WTC11 (cell line): ENCODE results near the gene ADCY2. TPM values are rescaled to one million over a fixed set of nuclear protein-coding genes. Genes with fewer than 3 reads are reported as not detected.

Experiments
- ATAC-seq: fragments of 200-7000 bp; cut with Tn5 transposase; 2 replicates; pipeline ENCODE4 v1.10.0; 2021; ENCODE audit warnings: mild to moderate bottlenecking, moderate library complexity
- CTCF ChIA-PET: fragments of 300-600 bp; sonication (Branson Sonifier 250); formaldehyde crosslinking; loops from one replicate; lab custom pipeline; 2021; ENCODE audit warnings: antibody characterized with exemption; lab: Charles Lee
- POLR2A ChIA-PET: fragments of 350-600 bp; sonication (Branson Sonifier 250); formaldehyde crosslinking; loops from one replicate; lab custom pipeline; 2021; ENCODE audit warnings: antibody characterized with exemption; lab: Charles Lee
- DNase-seq: peaks from one replicate; pipeline ENCODE4 v3.0.0; 2021; ENCODE audit warnings: low spot score
- H3K27ac Mint-ChIP-seq: 2 replicates; pipeline ENCODE4 v1.8.0; 2021; ENCODE audit warnings: mixed read lengths
- H3K27me3 Mint-ChIP-seq: 2 replicates; pipeline ENCODE4 v1.8.0; 2021; ENCODE audit warnings: low read depth, mild to moderate bottlenecking, moderate library complexity, mixed read lengths
- H3K36me3 Mint-ChIP-seq: 2 replicates; pipeline ENCODE4 v1.8.0; 2021; ENCODE audit warnings: mixed read lengths
- H3K4me1 Mint-ChIP-seq: 2 replicates; pipeline ENCODE4 v1.8.0; 2022; ENCODE audit warnings: mixed read lengths
- H3K4me3 Mint-ChIP-seq: 2 replicates; pipeline ENCODE4 v1.8.0; 2021; ENCODE audit warnings: mild to moderate bottlenecking, moderate library complexity, mixed read lengths
- H3K9me3 Mint-ChIP-seq: 2 replicates; pipeline ENCODE4 v1.8.0; 2021; ENCODE audit warnings: mixed read lengths
- ATF3 ChIP-seq: sonication (generic); formaldehyde crosslinking; conservative IDR thresholded peaks from 2 replicates; pipeline ENCODE4 v1.8.1; 2022; ENCODE audit warnings: mild to moderate bottlenecking, missing genetic modification reagents
- CREM ChIP-seq: sonication (generic); formaldehyde crosslinking; IDR thresholded peaks from 2 replicates; pipeline ENCODE4 v1.8.1; 2022; ENCODE audit warnings: mild to moderate bottlenecking, missing genetic modification reagents, moderate library complexity
- CTCF ChIP-seq: fragments of 200-600 bp; IDR thresholded peaks from 2 replicates; pipeline ENCODE4 v1.8.0; 2022; ENCODE audit warnings: antibody characterized with exemption
- ESRRA ChIP-seq: sonication (generic); formaldehyde crosslinking; IDR thresholded peaks from 2 replicates; pipeline ENCODE4 v1.8.1; 2022; ENCODE audit warnings: mild to moderate bottlenecking, missing genetic modification reagents, borderline replicate concordance
- ETV6 ChIP-seq: sonication (generic); formaldehyde crosslinking; IDR thresholded peaks from 2 replicates; pipeline ENCODE4 v1.8.1; 2022; ENCODE audit warnings: mild to moderate bottlenecking, missing genetic modification reagents
- FOXJ3 ChIP-seq: sonication (generic); formaldehyde crosslinking; IDR thresholded peaks from 2 replicates; pipeline ENCODE4 v1.9.0; 2021; ENCODE audit warnings: missing genetic modification reagents, mild to moderate bottlenecking, borderline replicate concordance
- FOXK1 ChIP-seq: sonication (generic); formaldehyde crosslinking; IDR thresholded peaks from 2 replicates; pipeline ENCODE4 v1.8.0; 2022; ENCODE audit warnings: mild to moderate bottlenecking, moderate library complexity, missing genetic modification reagents
- GTF2I ChIP-seq: fragments of 250-450 bp; sonication (Bioruptor Pico); conservative IDR thresholded peaks from 2 replicates; pipeline ENCODE4 v1.4.0; 2021; ENCODE audit warnings: mild to moderate bottlenecking
- MLX ChIP-seq: sonication (generic); formaldehyde crosslinking; IDR thresholded peaks from 2 replicates; pipeline ENCODE4 v1.8.1; 2023; ENCODE audit warnings: mild to moderate bottlenecking, missing genetic modification reagents, moderate library complexity
- MXD4 ChIP-seq: fragments of 250-450 bp; sonication (Bioruptor Pico); IDR thresholded peaks from 2 replicates; pipeline ENCODE4 v1.8.0; 2021; ENCODE audit warnings: mild to moderate bottlenecking, moderate library complexity, borderline replicate concordance
- NR3C1 ChIP-seq: sonication (generic); formaldehyde crosslinking; conservative IDR thresholded peaks from 2 replicates; pipeline ENCODE4 v1.8.1; 2023; ENCODE audit warnings: low read depth, mild to moderate bottlenecking, missing genetic modification reagents
- OVOL2 ChIP-seq: fragments of 250-450 bp; sonication (Bioruptor Pico); IDR thresholded peaks from 2 replicates; pipeline ENCODE4 v1.9.0; 2021; ENCODE audit warnings: mild to moderate bottlenecking, borderline replicate concordance
- RORB ChIP-seq: fragments of 250-450 bp; sonication (Bioruptor Pico); IDR thresholded peaks from 2 replicates; pipeline ENCODE4 v1.9.0; 2021; ENCODE audit warnings: mild to moderate bottlenecking
- SMAD3 ChIP-seq: sonication (generic); formaldehyde crosslinking; IDR thresholded peaks from 2 replicates; pipeline ENCODE4 v1.8.0; 2022; ENCODE audit warnings: missing genetic modification reagents, mild to moderate bottlenecking, borderline replicate concordance
- STAT6 ChIP-seq: sonication (generic); formaldehyde crosslinking; conservative IDR thresholded peaks from 2 replicates; pipeline ENCODE4 v1.8.1; 2023; ENCODE audit warnings: mild to moderate bottlenecking, low read depth, missing genetic modification reagents, moderate library complexity
- TEAD1 ChIP-seq: sonication (generic); formaldehyde crosslinking; IDR thresholded peaks from 2 replicates; pipeline ENCODE4 v1.8.0; 2022; ENCODE audit warnings: mild to moderate bottlenecking, missing genetic modification reagents
- ZNF232 ChIP-seq: sonication (generic); formaldehyde crosslinking; IDR thresholded peaks from 2 replicates; pipeline ENCODE4 v1.8.0; 2022; ENCODE audit warnings: mild to moderate bottlenecking, missing genetic modification reagents
- ZNF423 ChIP-seq: fragments of 250-450 bp; sonication (Bioruptor Pico); IDR thresholded peaks from 2 replicates; pipeline ENCODE4 v2.1.2; 2022; ENCODE audit warnings: mild to moderate bottlenecking, moderate library complexity
- ZNF425 ChIP-seq: fragments of 250-450 bp; sonication (Bioruptor Pico); conservative IDR thresholded peaks from 2 replicates; pipeline ENCODE4 v1.9.0; 2021; ENCODE audit warnings: mild to moderate bottlenecking
- ZNF512 ChIP-seq: sonication (generic); formaldehyde crosslinking; IDR thresholded peaks from 2 replicates; pipeline ENCODE4 v1.8.1; 2022; ENCODE audit warnings: missing genetic modification reagents, borderline replicate concordance
- ZSCAN18 ChIP-seq: fragments of 250-450 bp; sonication (Bioruptor Pico); IDR thresholded peaks from 2 replicates; pipeline ENCODE4 v2.1.2; 2022; ENCODE audit warnings: mild to moderate bottlenecking, moderate library complexity
- total RNA-seq: library from RNA; stranded (reverse); gene quantifications from 3 replicates; pipeline ENCODE4 v1.2.3, GENCODE V29; 2021

Gene ADCY2
- total RNA-seq, 1 experiment from 2014 or later: 142 TPM

- POLR2A ChIA-PET: no interaction called here
- no peaks in the 10 kb centered on the region for H3K27me3 Mint-ChIP-seq
- peaks cover 21% of the 10 kb centered on the region for H3K4me1 Mint-ChIP-seq
- H3K36me3 Mint-ChIP-seq: peaks cover 48% of the 10 kb centered on the region
- DNase-seq (no peak), ATAC-seq (no peak)
- no peaks in the 10 kb centered on the region for H3K9me3 Mint-ChIP-seq
- TF ChIP-seq CREM (CRISPR knock-in tag): no peak
- no peak for TF ChIP-seq MXD4 (CRISPR knock-in tag)
- no peak for TF ChIP-seq ZSCAN18
- no peak for TF ChIP-seq ATF3 (CRISPR knock-in tag)
- TF ChIP-seq RORB (CRISPR knock-in tag): no peak
- TF ChIP-seq ZNF425 (CRISPR knock-in tag): no peak
- no peak for TF ChIP-seq ZNF512 (CRISPR knock-in tag)
- no peak for TF ChIP-seq CTCF
- TF ChIP-seq, all 79 proteins: peak for 0
- Mint-ChIP-seq H3K4me3 (no peak overlapping the region), H3K27ac (no peak overlapping the region; the same call in 1 of the 2 replicates)
- CTCF ChIA-PET: interaction anchor here (3.8 kb wide), 1 partner anchor 11 kb away, joined by 52 read pairs; no protein-coding TSS in a partner anchor
These were observed 360.5 kb downstream of the ADCY2 start for GRCh38 chr5:7756453-7756852.

GRCh38 chr5:7759257-7759871, 363.4 kb downstream of the ADCY2 start:
- no peaks in the 10 kb centered on the region for H3K9me3 Mint-ChIP-seq
- ChIA-PET POLR2A (no interaction called here), CTCF (no interaction called here)
- TF ChIP-seq NR3C1 (no peak), ETV6 (CRISPR knock-in tag) (no peak), OVOL2 (no peak), GTF2I (CRISPR knock-in tag) (no peak), FOXK1 (CRISPR knock-in tag) (no peak)
- H3K27me3 Mint-ChIP-seq: no peaks in the 10 kb centered on the region
- H3K36me3 Mint-ChIP-seq: peaks cover 62% of the 10 kb centered on the region
- H3K4me1 Mint-ChIP-seq: peaks cover 19% of the 10 kb centered on the region
- ATAC-seq (no peak), DNase-seq (no peak)
- H3K27ac Mint-ChIP-seq: no peak overlapping the region
- no peak overlapping the region for H3K4me3 Mint-ChIP-seq

GRCh38 chr5:7759951-7760580, 364.1 kb downstream of the ADCY2 start:
- DNase-seq: no peak
- H3K4me3 Mint-ChIP-seq: no peak overlapping the region
- H3K4me1 Mint-ChIP-seq: peaks cover 14% of the 10 kb centered on the region
- H3K9me3 Mint-ChIP-seq: no peaks in the 10 kb centered on the region
- ChIA-PET CTCF (no interaction called here), POLR2A (interaction anchor here (0.7 kb wide), 1 partner anchor 114 kb away, joined by 3 read pairs; no protein-coding TSS in a partner anchor)
- no peak overlapping the region for H3K27ac Mint-ChIP-seq
- ATAC-seq: no peak
- no peaks in the 10 kb centered on the region for H3K27me3 Mint-ChIP-seq
- peaks cover 65% of the 10 kb centered on the region for H3K36me3 Mint-ChIP-seq
- no peak for TF ChIP-seq ZNF232 (CRISPR knock-in tag)
- TF ChIP-seq FOXJ3 (CRISPR knock-in tag): no peak
- no peak for TF ChIP-seq SMAD3
- TF ChIP-seq STAT6: no peak
- TF ChIP-seq MLX: no peak
- no peak for TF ChIP-seq ESRRA (CRISPR knock-in tag)
- no peak for TF ChIP-seq ZNF423
- no peak for TF ChIP-seq TEAD1 (CRISPR knock-in tag)
